Thyroid gland (tissue), 4 donors: ENCODE data around the gene TNF.

Experiments used
- CTCF ChIP-seq, 6 experiments: fragments of 200-600 bp in 3 of 6; fragments of 450-650 bp in 3 of 6; sonication (generic) in 3 of 6; IDR thresholded peaks; one replicate each; pipeline ENCODE4 v1.5.1; 2016 to 2019; ENCODE audit warnings: antibody characterized with exemption in 6 of 6, mild to moderate bottlenecking in 2 of 6, inconsistent platforms in 1 of 6, moderate library complexity in 1 of 6
- POLR2A ChIP-seq, 2 donors: fragments of 450-650 bp; IDR thresholded peaks; one replicate each; pipeline ENCODE4 v1.6.1; 2017; ENCODE audit warnings: antibody characterized with exemption in 2 of 2, mild to moderate bottlenecking in 2 of 2, moderate library complexity in 1 of 2

DNA sequence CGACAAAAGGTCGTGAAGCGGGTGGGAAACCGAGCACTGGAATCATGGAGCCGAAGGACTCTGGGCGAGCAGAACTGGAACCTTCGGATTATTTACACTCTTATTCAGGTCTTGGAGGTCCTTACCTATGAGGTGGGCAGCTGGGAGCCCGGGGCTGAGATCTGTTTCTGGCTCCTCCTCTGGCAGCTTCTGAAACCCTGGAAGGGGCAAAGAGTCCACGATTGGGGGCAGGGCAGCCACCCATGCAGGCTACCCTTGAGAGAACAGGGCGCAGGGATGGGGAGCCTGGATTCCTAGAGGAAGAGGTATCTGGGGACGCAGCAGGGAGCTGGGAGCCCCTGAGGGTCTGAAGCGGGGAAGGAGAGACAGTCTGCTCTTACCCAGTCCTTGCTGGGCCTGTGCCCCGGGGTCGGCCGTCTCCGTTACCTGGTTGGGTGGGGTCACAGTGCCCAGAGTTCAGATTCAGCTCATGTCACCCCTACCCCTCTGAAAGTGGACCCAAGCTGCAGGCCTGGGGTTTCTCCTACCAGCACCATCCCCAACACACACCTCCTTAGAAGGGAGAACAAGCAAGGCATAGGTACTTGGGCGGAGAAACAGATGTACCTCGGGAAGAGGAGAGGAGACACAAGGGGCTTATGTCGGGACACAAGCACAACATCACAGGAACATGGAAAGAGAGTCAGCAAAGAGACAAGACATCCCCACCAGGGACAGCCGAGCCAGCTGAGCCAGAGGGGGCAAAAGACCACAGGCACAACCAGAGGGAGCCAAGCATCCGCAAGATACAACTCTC is 6.3 kb downstream of the TNF start:
- TF ChIP-seq CTCF (IDR thresholded peaks at IDR 0.05): no peak
- TF ChIP-seq POLR2A (IDR thresholded peaks at IDR 0.05): no peak
